Vagina (tissue), 2 donors: Measurements from ENCODE around the gene MACF1.

Experiments used
- POLR2AphosphoS5 ChIP-seq, 2 donors: sonication (generic); formaldehyde crosslinking; IDR thresholded peaks; one replicate each; pipeline ENCODE4 v1.9.0; 2017; ENCODE audit warnings: antibody characterized with exemption in 2 of 2, mild to moderate bottlenecking in 2 of 2, low read depth in 1 of 2; ENCODE audit not compliant: insufficient read depth in 1 of 2
- TF ChIP-seq, protein P1 (sequence below), 3 experiments: fragments of 450-650 bp in 2 of 3; fragments of 200-600 bp in 1 of 3; sonication (generic) in 1 of 3; IDR thresholded peaks; one replicate each; pipeline ENCODE4 v1.5.1; 2017 to 2019; ENCODE audit warnings: antibody characterized with exemption in 3 of 3, mild to moderate bottlenecking in 2 of 3, moderate library complexity in 2 of 3

- TF ChIP-seq, protein P1, sequence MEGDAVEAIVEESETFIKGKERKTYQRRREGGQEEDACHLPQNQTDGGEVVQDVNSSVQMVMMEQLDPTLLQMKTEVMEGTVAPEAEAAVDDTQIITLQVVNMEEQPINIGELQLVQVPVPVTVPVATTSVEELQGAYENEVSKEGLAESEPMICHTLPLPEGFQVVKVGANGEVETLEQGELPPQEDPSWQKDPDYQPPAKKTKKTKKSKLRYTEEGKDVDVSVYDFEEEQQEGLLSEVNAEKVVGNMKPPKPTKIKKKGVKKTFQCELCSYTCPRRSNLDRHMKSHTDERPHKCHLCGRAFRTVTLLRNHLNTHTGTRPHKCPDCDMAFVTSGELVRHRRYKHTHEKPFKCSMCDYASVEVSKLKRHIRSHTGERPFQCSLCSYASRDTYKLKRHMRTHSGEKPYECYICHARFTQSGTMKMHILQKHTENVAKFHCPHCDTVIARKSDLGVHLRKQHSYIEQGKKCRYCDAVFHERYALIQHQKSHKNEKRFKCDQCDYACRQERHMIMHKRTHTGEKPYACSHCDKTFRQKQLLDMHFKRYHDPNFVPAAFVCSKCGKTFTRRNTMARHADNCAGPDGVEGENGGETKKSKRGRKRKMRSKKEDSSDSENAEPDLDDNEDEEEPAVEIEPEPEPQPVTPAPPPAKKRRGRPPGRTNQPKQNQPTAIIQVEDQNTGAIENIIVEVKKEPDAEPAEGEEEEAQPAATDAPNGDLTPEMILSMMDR (IDR thresholded peaks at IDR 0.05): no peak
- TF ChIP-seq POLR2AphosphoS5 (IDR thresholded peaks at IDR 0.05; ENCODE audit: insufficient read depth in 1 of 2, low read depth in 1 of 2): no peak
These were observed 268.3 kb downstream of the MACF1 start for GRCh38 chr1:39472826-39473225.
